Activated T-helper 1 cell treated with anti-CD3 and anti-CD28 coated beads, Interleukin-12 subunit alpha, Interleukin-12 subunit beta, Interleukin-2, Interleukin-4 antibody, amounts not matched to agents 30 ng/mL and 10 ng/mL and 1 ng/mL, durations not matched to agents 14 hours and 24 hours and 36 hours (primary cell): ENCODE data around the gene CDC37. TPM values are rescaled to one million over a fixed set of nuclear protein-coding genes. Genes with fewer than 3 reads are reported as not detected.
"Not testable (repeated sequence)": the region's sequence is repeated elsewhere in the genome, so short reads cannot be mapped to it uniquely, and the experiment has no call there.

Experiments used
- DNase-seq: peaks from one replicate; pipeline ENCODE4 v3.0.0; 2021; ENCODE audit warnings: low spot score
- H3K27ac Mint-ChIP-seq: one replicate; pipeline ENCODE4 v1.8.0; 2021; ENCODE audit warnings: mild to moderate bottlenecking, mixed read lengths
- H3K27me3 Mint-ChIP-seq: one replicate; pipeline ENCODE4 v1.8.0; 2022; ENCODE audit warnings: mild to moderate bottlenecking, moderate library complexity, mixed read lengths; ENCODE audit not compliant: insufficient read depth
- H3K36me3 Mint-ChIP-seq: one replicate; pipeline ENCODE4 v1.8.0; 2021; ENCODE audit warnings: low read depth, mixed read lengths
- H3K4me1 Mint-ChIP-seq: one replicate; pipeline ENCODE4 v1.8.0; 2021; ENCODE audit warnings: low read depth, mixed read lengths
- H3K4me3 Mint-ChIP-seq: one replicate; pipeline ENCODE4 v1.8.0; 2021; ENCODE audit warnings: mild to moderate bottlenecking, moderate library complexity, mixed read lengths
- H3K9me3 Mint-ChIP-seq: one replicate; pipeline ENCODE4 v1.8.0; 2021; ENCODE audit warnings: mixed read lengths
- intact Hi-C: fragments of 100-400 bp; cut with micrococcal nuclease; formaldehyde crosslinking; loops from one replicate; pipeline ENCODE4 v1.15.1; 2024
- total RNA-seq: library from RNA; stranded (reverse); gene quantifications from 2 replicates; pipeline ENCODE4 v1.2.3, GENCODE V29; 2022

The CDC37 gene
- total RNA-seq, 1 donor from 2014 or later: 326 TPM

GRCh38 chr19:10417541-10418234 lies 14.3 kb upstream of the CDC37 start:
- H3K4me1 Mint-ChIP-seq: peaks cover 51% of the 10 kb centered on the region
- peaks cover 4% of the 10 kb centered on the region for H3K27me3 Mint-ChIP-seq
- peak overlapping the region; percentile 81 for H3K4me3 Mint-ChIP-seq
- no peaks in the 10 kb centered on the region for H3K9me3 Mint-ChIP-seq
- intact Hi-C loops: loop anchor here (5.0 kb wide), 1 partner anchor 235 kb away; the partner anchor contains the start of gene ILF3
- H3K36me3 Mint-ChIP-seq: peaks cover 11% of the 10 kb centered on the region
- peak overlapping the region; percentile 24 for H3K27ac Mint-ChIP-seq
- DNase-seq: no peak

GRCh38 chr19:10416380-10417257 lies 13.3 kb upstream of the CDC37 start:
- DNase-seq: peak; percentile 94
- Mint-ChIP-seq H3K36me3 (peaks cover 7% of the 10 kb centered on the region), H3K4me3 (peak overlapping the region; percentile 81), H3K4me1 (peaks cover 51% of the 10 kb centered on the region), H3K9me3 (no peaks in the 10 kb centered on the region), H3K27me3 (peaks cover 4% of the 10 kb centered on the region), H3K27ac (peak overlapping the region; percentile 94)
- intact Hi-C loops: loop anchor here (1.0 to 5.0 kb wide), 4 partner anchors 8 to 236 kb away; partner anchors contain the start of genes CDC37 and ILF3

GRCh38 chr19:10416083-10416379 lies 12.7 kb upstream of the CDC37 start:
- Mint-ChIP-seq H3K9me3 (no peaks in the 10 kb centered on the region), H3K27ac (peak overlapping the region; percentile 94), H3K4me3 (peak overlapping the region; percentile 81), H3K36me3 (peaks cover 5% of the 10 kb centered on the region), H3K4me1 (peaks cover 53% of the 10 kb centered on the region), H3K27me3 (peaks cover 4% of the 10 kb centered on the region)
- intact Hi-C loops: loop anchor here (1.0 to 5.0 kb wide), 4 partner anchors 8 to 236 kb away; partner anchors contain the start of genes CDC37 and ILF3
- DNase-seq: no peak

GRCh38 chr19:10412257-10412977 lies 9.1 kb upstream of the CDC37 start:
- Mint-ChIP-seq H3K27me3 (peaks cover 4% of the 10 kb centered on the region), H3K9me3 (no peaks in the 10 kb centered on the region), H3K36me3 (peaks cover 5% of the 10 kb centered on the region), H3K27ac (peak overlapping the region; percentile 95), H3K4me3 (peak overlapping the region; percentile 60), H3K4me1 (peaks cover 72% of the 10 kb centered on the region)
- DNase-seq: peak; percentile 52
- intact Hi-C loops: loop anchor here (1.0 kb wide), 2 partner anchors 8 to 13 kb away; no protein-coding TSS in a partner anchor

GRCh38 chr19:10411224-10411623 lies 7.9 kb upstream of the CDC37 start:
- H3K9me3 Mint-ChIP-seq, H3K36me3 Mint-ChIP-seq, intact Hi-C loops, DNase-seq, H3K4me3 Mint-ChIP-seq, H3K27me3 Mint-ChIP-seq: not testable (repeated sequence)
- H3K4me1 Mint-ChIP-seq: peaks cover 75% of the 10 kb centered on the region
- peak overlapping the region; percentile 95 for H3K27ac Mint-ChIP-seq

GRCh38 chr19:10408511-10409283 lies 5.4 kb upstream of the CDC37 start:
- peak; percentile 70 for DNase-seq
- Mint-ChIP-seq H3K27ac (peak overlapping the region; percentile 95), H3K4me1 (peaks cover 76% of the 10 kb centered on the region), H3K36me3 (peaks cover 9% of the 10 kb centered on the region), H3K4me3 (peak overlapping the region; percentile 75), H3K27me3 (no peaks in the 10 kb centered on the region), H3K9me3 (no peaks in the 10 kb centered on the region)
- intact Hi-C loops: loop anchor here (1.0 to 10.0 kb wide), 3 partner anchors 8 to 686 kb away; no protein-coding TSS in a partner anchor

GRCh38 chr19:10407096-10407495 lies 3.8 kb upstream of the CDC37 start:
- Mint-ChIP-seq H3K27ac (peak overlapping the region; percentile 95), H3K36me3 (peaks cover 13% of the 10 kb centered on the region), H3K4me1 (peaks cover 74% of the 10 kb centered on the region), H3K27me3 (no peaks in the 10 kb centered on the region), H3K9me3 (no peaks in the 10 kb centered on the region), H3K4me3 (peak overlapping the region; percentile 90)
- intact Hi-C loops: loop anchor here (10.0 kb wide), 1 partner anchor 688 kb away; no protein-coding TSS in a partner anchor
- DNase-seq: no peak

GRCh38 chr19:10406191-10406590 lies 2.8 kb upstream of the CDC37 start:
- peaks cover 74% of the 10 kb centered on the region for H3K4me1 Mint-ChIP-seq

GRCh38 chr19:10404888-10405820 lies 1.8 kb upstream of the CDC37 start:
- peak overlapping the region; percentile 96 for H3K27ac Mint-ChIP-seq

More at GRCh38 chr19:10406191-10406590, 2.8 kb upstream of the CDC37 start:
- Mint-ChIP-seq H3K27ac (peak overlapping the region; percentile 95), H3K4me3 (peak overlapping the region; percentile 90), H3K9me3 (no peaks in the 10 kb centered on the region), H3K27me3 (no peaks in the 10 kb centered on the region), H3K36me3 (peaks cover 16% of the 10 kb centered on the region)
- no peak for DNase-seq
- intact Hi-C loops: loop anchor here (10.0 kb wide), 1 partner anchor 689 kb away; no protein-coding TSS in a partner anchor

GRCh38 chr19:10402441-10403038 lies 802 bp downstream of the CDC37 start:
- intact Hi-C loops: loop anchor here (1.0 to 10.0 kb wide), 10 partner anchors 14 to 692 kb away; partner anchors contain the start of genes RAVER1 and TYK2
- peak overlapping the region; percentile 94 for H3K4me3 Mint-ChIP-seq
- peaks cover 50% of the 10 kb centered on the region for H3K4me1 Mint-ChIP-seq
- no peaks in the 10 kb centered on the region for H3K27me3 Mint-ChIP-seq
- H3K27ac Mint-ChIP-seq: peak overlapping the region; percentile 96
- no peaks in the 10 kb centered on the region for H3K9me3 Mint-ChIP-seq
- peaks cover 30% of the 10 kb centered on the region for H3K36me3 Mint-ChIP-seq
- no peak for DNase-seq

More at GRCh38 chr19:10404888-10405820, 1.8 kb upstream of the CDC37 start:
- Mint-ChIP-seq H3K4me3 (peak overlapping the region; percentile 94), H3K9me3 (no peaks in the 10 kb centered on the region), H3K4me1 (peaks cover 69% of the 10 kb centered on the region), H3K36me3 (peaks cover 20% of the 10 kb centered on the region), H3K27me3 (no peaks in the 10 kb centered on the region)
- DNase-seq: peak; percentile 47
- intact Hi-C loops: loop anchor here (1.0 to 10.0 kb wide), 7 partner anchors 7 to 690 kb away; partner anchors contain the start of genes ILF3 and KRI1
